Endothelial cell of umbilical vein (primary cell): ENCODE measurements around the gene ANP32A.

ENCODE experiments used
- CTCF ChIP-seq, 2 donors: IDR thresholded peaks; 1 replicate in 1 of 2; 2 replicates in 1 of 2; pipeline ENCODE4 v1.5.1; 2011; ENCODE audit warnings: low read length in 2 of 2, mild to moderate bottlenecking in 2 of 2, moderate library complexity in 2 of 2, control low read depth in 1 of 2, inconsistent platforms in 1 of 2, low read depth in 1 of 2; ENCODE audit not compliant: insufficient read depth in 1 of 2; ENCODE audit errors: extremely low read depth in 1 of 2
- EZH2 ChIP-seq: IDR thresholded peaks from 2 replicates; pipeline ENCODE4 v1.6.1; 2012; ENCODE audit warnings: borderline replicate concordance, low read depth, mild to moderate bottlenecking, moderate library complexity, low read length, inconsistent platforms; ENCODE audit not compliant: severe bottlenecking
- GATA2 ChIP-seq: IDR thresholded peaks from 2 replicates; pipeline ENCODE4 v1.7.0; 2011; ENCODE audit warnings: low read depth, mild to moderate bottlenecking, moderate library complexity, mixed read lengths, low read length; ENCODE audit not compliant: insufficient read length, insufficient read depth
- POLR2A ChIP-seq: IDR thresholded peaks from 2 replicates; pipeline ENCODE4 v1.6.1; 2012; ENCODE audit warnings: low read depth, mild to moderate bottlenecking, control low read depth, low read length
- POLR2AphosphoS5 ChIP-seq: IDR thresholded peaks from 2 replicates; pipeline ENCODE4 v1.6.1; 2012; ENCODE audit warnings: low read depth, mild to moderate bottlenecking, control low read depth, low read length, moderate library complexity; ENCODE audit not compliant: insufficient read depth

GRCh38 chr15:68834346-68834745 lies 13.7 kb upstream of the ANP32A start:
- no peak for TF ChIP-seq POLR2A
- no peak for TF ChIP-seq CTCF (IDR thresholded peaks at IDR 0.05; ENCODE audit: extremely low read depth in 1 of 2, insufficient read depth in 1 of 2, low read depth in 1 of 2, low read length in 2 of 2)
- TF ChIP-seq GATA2, result no peak
- no peak for TF ChIP-seq EZH2
- TF ChIP-seq POLR2AphosphoS5, result no peak
